A549 (cell line): ENCODE results near the gene RIPK4. TPM values are rescaled to one million over a fixed set of nuclear protein-coding genes. Genes with fewer than 3 reads are reported as not detected.
"Not testable (repeated sequence)": the region's sequence is repeated elsewhere in the genome, so short reads cannot be mapped to it uniquely, and the experiment has no call there.

Experiments
- ATAC-seq, 2 experiments: fragments of 200-7000 bp in 1 of 2; fragments of >200 bp in 1 of 2; cut with Nextera tagmentation in 1 of 2; cut with Tn5 transposase in 1 of 2; 3 replicates each; pipeline versions ENCODE4 v1.8.0 to v1.9.1; 2018 to 2020; ENCODE audit warnings: mild to moderate bottlenecking in 1 of 2, moderate library complexity in 1 of 2
- CTCF ChIA-PET: fragments of 300-600 bp; sonication (Branson Sonifier 250); formaldehyde crosslinking; extraction: SDS; loops from one replicate; lab custom pipeline; 2021; ENCODE audit warnings: antibody characterized with exemption, inconsistent platforms; lab: Yijun Ruan, JAX
- POLR2A ChIA-PET: fragments of 350-600 bp; formaldehyde crosslinking; extraction: SDS; loops from one replicate; lab custom pipeline; 2021; ENCODE audit warnings: antibody characterized with exemption, inconsistent platforms; lab: Yijun Ruan, JAX
- DNase-seq, 2 experiments: peaks; one replicate each; pipeline versions ENCODE4 v3.0.0 to v3.0.0-alpha.2; 2011 to 2016; ENCODE audit warnings: low read depth in 1 of 2, low spot score in 1 of 2
- FAIRE-seq: peaks from 2 replicates; lab custom pipeline; 2011; peaks lifted over from hg19 to GRCh38; lab: Jason Lieb, UNC
- H3K27ac ChIP-seq, 2 experiments: fragments of >200 bp; sonication (Bioruptor Twin); formaldehyde crosslinking; 3 replicates each; pipeline ENCODE4 v1.5.1; 2016 to 2017
- H3K4me1 ChIP-seq: fragments of >200 bp; sonication (Bioruptor Twin); formaldehyde crosslinking; 3 replicates; pipeline ENCODE4 v1.6.1; 2016
- H3K4me2 ChIP-seq: fragments of >200 bp; sonication (Bioruptor Twin); formaldehyde crosslinking; 3 replicates; pipeline ENCODE4 v1.6.1; 2016
- H3K4me3 ChIP-seq: fragments of >200 bp; sonication (Bioruptor Twin); formaldehyde crosslinking; 3 replicates; pipeline ENCODE4 v1.5.1; 2016
- H3K9me3 ChIP-seq: fragments of >200 bp; sonication (Bioruptor Twin); formaldehyde crosslinking; 3 replicates; pipeline ENCODE4 v1.6.1; 2016
- CBX2 ChIP-seq: fragments of 200-600 bp; sonication (generic); IDR thresholded peaks from 2 replicates; pipeline ENCODE4 v1.6.1; 2016; ENCODE audit warnings: low read depth, mild to moderate bottlenecking, borderline replicate concordance
- CBX8 ChIP-seq: fragments of 200-600 bp; sonication (generic); IDR thresholded peaks from 2 replicates; pipeline ENCODE4 v1.6.1; 2016
- CHD2 ChIP-seq: fragments of 150-350 bp; IDR thresholded peaks from 2 replicates; pipeline ENCODE4 v1.6.1; 2014; ENCODE audit warnings: low read length; ENCODE audit not compliant: partially characterized antibody
- CHD4 ChIP-seq: fragments of 200-600 bp; sonication (generic); IDR thresholded peaks from 2 replicates; pipeline ENCODE4 v1.6.1; 2016; ENCODE audit warnings: antibody characterized with exemption, mild to moderate bottlenecking, borderline replicate concordance
- EHMT2 ChIP-seq: fragments of 200-600 bp; sonication (generic); IDR thresholded peaks from 2 replicates; pipeline ENCODE4 v1.6.1; 2016; ENCODE audit warnings: antibody characterized with exemption, low read depth, mild to moderate bottlenecking, moderate library complexity
- EP300 ChIP-seq, 2 experiments: fragments of >200 bp; sonication (Bioruptor Twin); formaldehyde crosslinking; IDR thresholded peaks; 2 replicates in 1 of 2; 3 replicates in 1 of 2; pipeline ENCODE4 v1.6.1; 2016 to 2017
- ESRRA ChIP-seq: fragments of 150-350 bp; IDR thresholded peaks from 2 replicates; pipeline ENCODE4 v1.6.1; 2014; ENCODE audit warnings: mild to moderate bottlenecking, low read length, borderline replicate concordance
- FOSB ChIP-seq: fragments of 250-450 bp; sonication (Bioruptor Pico); IDR thresholded peaks from 2 replicates; pipeline ENCODE4 v1.5.0; 2020; ENCODE audit warnings: mild to moderate bottlenecking, moderate library complexity
- FOXS1 ChIP-seq: fragments of 250-450 bp; sonication (Bioruptor Pico); IDR thresholded peaks from 2 replicates; pipeline ENCODE4 v1.5.0; 2020; ENCODE audit warnings: mild to moderate bottlenecking, moderate library complexity
- GATA3 ChIP-seq: IDR thresholded peaks from 2 replicates; pipeline ENCODE4 v1.6.1; 2012; ENCODE audit warnings: borderline replicate concordance
- HES2 ChIP-seq: fragments of >200 bp; sonication (Bioruptor Twin); formaldehyde crosslinking; IDR thresholded peaks from 2 replicates; pipeline ENCODE4 v1.6.1; 2016
- HOXA7 ChIP-seq: fragments of 250-450 bp; sonication (Bioruptor Pico); IDR thresholded peaks from 2 replicates; pipeline ENCODE4 v1.5.0; 2020; ENCODE audit warnings: mild to moderate bottlenecking, moderate library complexity
- HOXB13 ChIP-seq: fragments of 250-450 bp; sonication (Bioruptor Pico); IDR thresholded peaks from 2 replicates; pipeline ENCODE4 v1.5.0; 2020; ENCODE audit warnings: low read depth, mild to moderate bottlenecking, moderate library complexity
- JUN ChIP-seq, 2 experiments: fragments of >200 bp; sonication (Bioruptor Twin); formaldehyde crosslinking; IDR thresholded peaks; 2 replicates in 1 of 2; 3 replicates in 1 of 2; pipeline ENCODE4 v1.6.1; 2016 to 2017
- KDM5A ChIP-seq: fragments of 200-600 bp; sonication (generic); IDR thresholded peaks from 2 replicates; pipeline ENCODE4 v1.6.1; 2016; ENCODE audit warnings: antibody characterized with exemption, mild to moderate bottlenecking
- MAZ ChIP-seq: fragments of 150-350 bp; IDR thresholded peaks from 2 replicates; pipeline ENCODE4 v1.6.1; 2014; ENCODE audit warnings: antibody characterized with exemption, low read depth, low read length, borderline replicate concordance
- PHF8 ChIP-seq: fragments of 200-600 bp; sonication (generic); IDR thresholded peaks from 2 replicates; pipeline ENCODE4 v1.6.1; 2016; ENCODE audit warnings: low read depth, mild to moderate bottlenecking, antibody characterized with exemption, moderate library complexity, borderline replicate concordance
- RFX5 ChIP-seq: fragments of 450-650 bp; IDR thresholded peaks from 2 replicates; pipeline ENCODE4 v1.7.1; 2014; ENCODE audit warnings: antibody characterized with exemption, mild to moderate bottlenecking, moderate library complexity
- SREBF2 ChIP-seq: fragments of 450-650 bp; IDR thresholded peaks from 2 replicates; pipeline ENCODE4 v1.6.1; 2014; ENCODE audit warnings: mild to moderate bottlenecking, moderate library complexity
- TFCP2L1 ChIP-seq: fragments of 250-450 bp; sonication (Bioruptor Pico); IDR thresholded peaks from 2 replicates; pipeline ENCODE4 v1.5.0; 2021; ENCODE audit warnings: mild to moderate bottlenecking
- TP53 ChIP-seq: fragments of 250-450 bp; sonication (Bioruptor Pico); IDR thresholded peaks from 2 replicates; pipeline ENCODE4 v1.5.0; 2021; ENCODE audit warnings: mild to moderate bottlenecking, moderate library complexity
- ZFP36 ChIP-seq: fragments of 450-650 bp; IDR thresholded peaks from 2 replicates; pipeline ENCODE4 v1.6.1; 2014; ENCODE audit warnings: borderline replicate concordance; ENCODE audit not compliant: partially characterized antibody
- WGBS: methylation state at CpG from one replicate; pipeline ENCODE4 v1.1.6; 2017; ENCODE audit errors: missing lambda C conversion rate; 5-methylcytosine and 5-hydroxymethylcytosine counted together
- polyA plus RNA-seq, 4 experiments: library from polyadenylated mRNA; depleted of rRNA in 3 of 4; stranded (reverse); fragments of >200 nt; fragmentation: RNase III in 1 of 4; extraction: RNeasy Plus Mini Kit Qiagen cat#74134 plus additional on column Dnase treatment in 1 of 4; gene quantifications; 2 replicates in 3 of 4; 3 replicates in 1 of 4; pipeline ENCODE4 v1.2.3, GENCODE V29; 2011 to 2017
- TF ChIP-seq, protein P1 (sequence below): IDR thresholded peaks from 2 replicates; pipeline ENCODE4 v1.6.1; 2012
- TF ChIP-seq, protein P2 (sequence below): fragments of >200 bp; sonication (Bioruptor Twin); formaldehyde crosslinking; IDR thresholded peaks from 3 replicates; pipeline ENCODE4 v1.6.1; 2016
- TF ChIP-seq, protein P3 (sequence below): fragments of >200 bp; sonication (Bioruptor Twin); formaldehyde crosslinking; IDR thresholded peaks from 3 replicates; pipeline ENCODE4 v1.5.1; 2016

The RIPK4 gene
- polyA plus RNA-seq, 2 of the 4 experiments (the other 2 are of a cell fraction), result 3.0 to 5.7 TPM

GRCh38 chr21:41785262-41785661 lies 18.4 kb upstream of the RIPK4 start:
- DNase-seq, H3K27ac ChIP-seq, H3K4me3 ChIP-seq, H3K4me2 ChIP-seq, ATAC-seq, H3K9me3 ChIP-seq, FAIRE-seq: not testable (repeated sequence)
- WGBS, result 90% methylated on average over 12 of the region's 12 CpGs
- ChIA-PET POLR2A (interaction anchor here (0.7 kb wide), 1 partner anchor 16 kb away, joined by 3 read pairs; no protein-coding TSS in a partner anchor), CTCF (interaction anchor here (1.3 to 4.9 kb wide), 2 partner anchors 31 to 173 kb away, joined by 5 to 28 read pairs; no protein-coding TSS in a partner anchor)
- H3K4me1 ChIP-seq, result peaks cover 19% of the 10 kb centered on the region

- CTCF ChIA-PET, result interaction anchor here (0.7 to 4.9 kb wide), 3 partner anchors 32 to 501 kb away, joined by 4 to 28 read pairs (median 7); no protein-coding TSS in a partner anchor
- no peak overlapping the region for H3K4me3 ChIP-seq
- TF ChIP-seq EP300 (IDR thresholded peaks at IDR 0.05) (no peak), HOXA7 (CRISPR knock-in tag) (no peak), KDM5A (no peak), JUN (IDR thresholded peaks at IDR 0.05) (no peak), PHF8 (no peak)
- TF ChIP-seq, protein P1, sequence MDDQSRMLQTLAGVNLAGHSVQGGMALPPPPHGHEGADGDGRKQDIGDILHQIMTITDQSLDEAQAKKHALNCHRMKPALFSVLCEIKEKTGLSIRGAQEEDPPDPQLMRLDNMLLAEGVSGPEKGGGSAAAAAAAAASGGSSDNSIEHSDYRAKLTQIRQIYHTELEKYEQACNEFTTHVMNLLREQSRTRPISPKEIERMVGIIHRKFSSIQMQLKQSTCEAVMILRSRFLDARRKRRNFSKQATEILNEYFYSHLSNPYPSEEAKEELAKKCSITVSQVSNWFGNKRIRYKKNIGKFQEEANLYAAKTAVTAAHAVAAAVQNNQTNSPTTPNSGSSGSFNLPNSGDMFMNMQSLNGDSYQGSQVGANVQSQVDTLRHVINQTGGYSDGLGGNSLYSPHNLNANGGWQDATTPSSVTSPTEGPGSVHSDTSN, result no peak
- TF ChIP-seq, all 56 proteins: peak for 0
- POLR2A ChIA-PET, result no interaction called here
- 92% methylated on average over 15 of the region's 15 CpGs for WGBS
- DNase-seq (no peak), FAIRE-seq (no peak), ATAC-seq (no peak)
- Histone ChIP-seq H3K4me1 (peaks cover 19% of the 10 kb centered on the region), H3K9me3 (no peaks in the 10 kb centered on the region), H3K27ac (peak overlapping the region in 1 of 2 experiments; percentile 58; a peak in 2 of 6 replicates), H3K4me2 (peak overlapping the region; percentile 60; the same call in 2 of the 3 replicates)
These were observed 17.7 kb upstream of the RIPK4 start for GRCh38 chr21:41784456-41785102.

DNA sequence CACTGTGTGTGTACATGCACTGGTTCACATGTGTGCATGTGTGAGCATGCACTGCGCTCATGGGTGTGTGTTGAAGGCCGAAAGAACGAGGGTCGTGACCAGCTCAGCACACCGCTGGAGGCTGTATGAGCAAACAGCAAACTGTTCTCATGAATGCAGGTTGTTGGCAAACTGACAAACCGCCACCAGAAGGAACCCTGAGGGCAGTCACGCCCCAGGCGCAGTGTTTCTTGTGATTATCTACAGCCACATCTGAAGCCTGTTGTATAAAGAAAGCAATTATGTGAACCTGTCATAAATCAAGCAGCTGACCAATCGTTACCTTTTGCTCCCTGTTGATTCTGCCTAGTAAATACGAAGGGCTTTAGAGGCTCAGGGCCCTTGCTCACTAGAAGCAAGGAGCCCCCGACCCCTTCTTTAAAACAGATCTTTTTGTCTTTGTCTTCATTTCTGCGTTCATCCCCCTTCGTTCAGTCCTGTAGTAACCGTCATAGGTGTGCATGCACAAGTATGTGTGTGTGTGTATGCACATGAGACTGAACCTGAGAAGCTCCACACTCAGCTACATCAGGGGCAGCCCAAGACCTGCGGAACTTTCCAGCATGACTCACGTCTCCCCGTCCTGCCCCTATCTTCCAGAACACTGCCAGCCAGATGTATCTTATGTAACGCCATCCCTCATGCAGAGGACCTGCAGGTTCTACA lies 16.8 kb upstream of the RIPK4 start:
- DNase-seq (peak in 1 of 2 experiments; percentile 68), ATAC-seq (peak; percentile 86 to 87)
- Histone ChIP-seq H3K4me2 (peak overlapping the region; percentile 60), H3K4me1 (peaks cover 22% of the 10 kb centered on the region)
- POLR2A ChIA-PET, result no interaction called here
- CTCF ChIA-PET, result interaction anchor here (0.6 to 4.9 kb wide), 4 partner anchors 9 to 171 kb away, joined by 3 to 28 read pairs (median 5); no protein-coding TSS in a partner anchor
- no peak for TF ChIP-seq EHMT2
- no peak for TF ChIP-seq CHD2
- TF ChIP-seq FOXS1 (CRISPR knock-in tag), result no peak
- no peak for TF ChIP-seq ESRRA
- peak; percentile 83 for TF ChIP-seq GATA3
- TF ChIP-seq, all 56 proteins: peak for 1
- Histone ChIP-seq H3K27ac (peak overlapping the region; percentile 44 to 58; a peak in 5 of 6 replicates), H3K9me3 (no peaks in the 10 kb centered on the region), H3K4me3 (no peak overlapping the region)
- no peak for FAIRE-seq
- 18% methylated on average over 15 of the region's 18 CpGs for WGBS

- H3K27ac ChIP-seq, result no peak overlapping the region
- ATAC-seq (no peak), FAIRE-seq (no peak), DNase-seq (no peak)
- ChIA-PET CTCF (interaction anchor here (0.9 to 2.4 kb wide), 2 partner anchors 9 to 169 kb away, joined by 3 to 12 read pairs; no protein-coding TSS in a partner anchor), POLR2A (no interaction called here)
- no peaks in the 10 kb centered on the region for H3K9me3 ChIP-seq
- no peak overlapping the region for H3K4me3 ChIP-seq
- H3K4me2 ChIP-seq, result no peak overlapping the region
- 63% methylated on average over 2 of the region's 2 CpGs for WGBS
- H3K4me1 ChIP-seq, result peaks cover 31% of the 10 kb centered on the region
- TF ChIP-seq CHD2, result no peak
- TF ChIP-seq HOXB13 (CRISPR knock-in tag), result no peak
- TF ChIP-seq ZFP36, result no peak
- no peak for TF ChIP-seq HES2
- TF ChIP-seq, protein P2, sequence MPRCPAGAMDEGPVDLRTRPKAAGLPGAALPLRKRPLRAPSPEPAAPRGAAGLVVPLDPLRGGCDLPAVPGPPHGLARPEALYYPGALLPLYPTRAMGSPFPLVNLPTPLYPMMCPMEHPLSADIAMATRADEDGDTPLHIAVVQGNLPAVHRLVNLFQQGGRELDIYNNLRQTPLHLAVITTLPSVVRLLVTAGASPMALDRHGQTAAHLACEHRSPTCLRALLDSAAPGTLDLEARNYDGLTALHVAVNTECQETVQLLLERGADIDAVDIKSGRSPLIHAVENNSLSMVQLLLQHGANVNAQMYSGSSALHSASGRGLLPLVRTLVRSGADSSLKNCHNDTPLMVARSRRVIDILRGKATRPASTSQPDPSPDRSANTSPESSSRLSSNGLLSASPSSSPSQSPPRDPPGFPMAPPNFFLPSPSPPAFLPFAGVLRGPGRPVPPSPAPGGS, result no peak
- TF ChIP-seq CBX2, result no peak
- no peak for TF ChIP-seq SREBF2
- TF ChIP-seq TFCP2L1, result no peak
- TF ChIP-seq RFX5, result no peak
- no peak for TF ChIP-seq FOSB (CRISPR knock-in tag)
- TF ChIP-seq CBX8, result no peak
- TF ChIP-seq MAZ, result no peak
- TF ChIP-seq, protein P3, sequence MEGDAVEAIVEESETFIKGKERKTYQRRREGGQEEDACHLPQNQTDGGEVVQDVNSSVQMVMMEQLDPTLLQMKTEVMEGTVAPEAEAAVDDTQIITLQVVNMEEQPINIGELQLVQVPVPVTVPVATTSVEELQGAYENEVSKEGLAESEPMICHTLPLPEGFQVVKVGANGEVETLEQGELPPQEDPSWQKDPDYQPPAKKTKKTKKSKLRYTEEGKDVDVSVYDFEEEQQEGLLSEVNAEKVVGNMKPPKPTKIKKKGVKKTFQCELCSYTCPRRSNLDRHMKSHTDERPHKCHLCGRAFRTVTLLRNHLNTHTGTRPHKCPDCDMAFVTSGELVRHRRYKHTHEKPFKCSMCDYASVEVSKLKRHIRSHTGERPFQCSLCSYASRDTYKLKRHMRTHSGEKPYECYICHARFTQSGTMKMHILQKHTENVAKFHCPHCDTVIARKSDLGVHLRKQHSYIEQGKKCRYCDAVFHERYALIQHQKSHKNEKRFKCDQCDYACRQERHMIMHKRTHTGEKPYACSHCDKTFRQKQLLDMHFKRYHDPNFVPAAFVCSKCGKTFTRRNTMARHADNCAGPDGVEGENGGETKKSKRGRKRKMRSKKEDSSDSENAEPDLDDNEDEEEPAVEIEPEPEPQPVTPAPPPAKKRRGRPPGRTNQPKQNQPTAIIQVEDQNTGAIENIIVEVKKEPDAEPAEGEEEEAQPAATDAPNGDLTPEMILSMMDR, result no peak
- no peak for TF ChIP-seq CHD4
- no peak for TF ChIP-seq TP53 (CRISPR knock-in tag)
These were observed 14.2 kb upstream of the RIPK4 start for GRCh38 chr21:41781050-41781410.
